ENCODE data around the gene CD209.

Gene CD209

DNA sequence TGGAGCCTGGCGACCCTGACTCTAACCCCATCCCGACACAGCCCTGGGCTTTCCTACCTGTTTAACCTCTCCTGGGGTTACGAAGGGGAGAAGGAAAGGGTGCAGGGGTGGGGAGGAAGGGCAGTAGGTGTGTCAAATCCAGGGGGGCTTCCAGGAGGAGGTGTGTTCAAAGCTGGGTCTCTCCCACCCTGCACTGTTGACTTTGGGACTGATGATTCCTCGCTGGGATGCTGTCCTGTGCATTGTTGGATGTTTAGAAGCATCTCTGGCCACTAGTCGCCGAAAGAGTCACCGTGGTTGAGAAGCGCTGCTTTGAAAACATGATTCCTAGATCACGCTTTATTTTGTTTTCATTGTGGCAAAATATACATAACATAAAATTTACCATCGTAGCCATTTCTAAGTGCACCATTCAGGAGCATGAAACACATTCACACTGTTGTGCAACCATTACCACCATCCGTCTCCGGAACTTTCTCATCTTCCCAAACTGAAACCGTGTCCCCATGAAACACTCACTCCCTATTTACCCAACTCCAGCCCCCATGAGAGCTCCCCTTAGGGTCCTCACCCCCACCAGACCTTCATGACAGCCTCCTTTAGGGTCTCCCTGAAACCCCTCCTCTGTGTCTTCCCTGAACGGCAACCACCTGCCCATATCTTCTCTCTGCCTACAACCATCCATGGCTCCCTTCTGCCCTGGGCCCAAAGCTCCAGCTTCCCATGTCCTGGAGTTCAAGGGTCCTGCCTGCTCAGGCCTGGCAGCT, 41.0 kb downstream of the CD209 start:
- no peak for DNase-seq (ENCODE audit: low read depth in 2 of 2)

GRCh38 chr19:7705387-7706187, 41.7 kb downstream of the CD209 start:
- peak; percentile 35 to 69 for DNase-seq (ENCODE audit: low read depth in 2 of 2)

DNA sequence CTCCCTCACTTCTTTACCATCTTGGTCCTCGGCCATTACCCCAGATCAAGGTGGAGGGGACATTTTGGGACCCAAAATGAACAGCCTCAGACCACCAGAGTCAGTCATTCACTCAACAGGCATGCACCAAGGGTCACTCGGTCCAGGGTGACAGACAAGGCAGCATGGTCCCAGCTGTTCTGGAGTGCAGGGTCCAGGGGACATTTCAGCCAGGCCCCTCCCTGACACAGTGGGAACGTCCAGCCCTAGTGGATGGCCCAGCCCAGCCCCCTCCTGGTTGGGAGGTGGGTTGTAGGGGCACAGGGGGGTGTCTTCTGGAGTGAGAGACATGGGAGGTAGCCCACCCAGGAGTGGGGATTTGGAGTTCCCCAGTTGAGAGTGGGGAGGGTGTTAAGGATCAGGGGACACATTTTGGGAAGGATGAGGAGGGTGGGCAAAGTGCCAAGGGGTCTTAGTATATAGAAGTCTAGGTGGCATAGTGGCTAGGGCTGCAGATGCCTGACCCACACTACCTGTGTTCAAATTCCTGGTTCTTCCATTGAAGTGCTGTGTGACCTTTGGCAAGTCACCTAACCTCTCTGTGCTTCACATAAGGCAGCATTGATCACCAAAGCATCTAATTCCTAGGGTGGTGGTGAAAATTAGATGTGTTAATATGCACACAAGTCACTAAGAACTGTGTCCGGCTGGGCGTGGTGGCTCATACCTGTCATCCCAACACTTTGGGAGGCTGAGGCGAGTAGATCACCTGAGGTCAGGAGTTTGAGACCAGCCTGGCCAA, 42.9 kb downstream of the CD209 start:
- no peak for DNase-seq (ENCODE audit: low read depth in 2 of 2)

GRCh38 chr19:7703332-7703731, 44.0 kb downstream of the CD209 start:
- no peak for DNase-seq (ENCODE audit: low read depth in 2 of 2)

DNA sequence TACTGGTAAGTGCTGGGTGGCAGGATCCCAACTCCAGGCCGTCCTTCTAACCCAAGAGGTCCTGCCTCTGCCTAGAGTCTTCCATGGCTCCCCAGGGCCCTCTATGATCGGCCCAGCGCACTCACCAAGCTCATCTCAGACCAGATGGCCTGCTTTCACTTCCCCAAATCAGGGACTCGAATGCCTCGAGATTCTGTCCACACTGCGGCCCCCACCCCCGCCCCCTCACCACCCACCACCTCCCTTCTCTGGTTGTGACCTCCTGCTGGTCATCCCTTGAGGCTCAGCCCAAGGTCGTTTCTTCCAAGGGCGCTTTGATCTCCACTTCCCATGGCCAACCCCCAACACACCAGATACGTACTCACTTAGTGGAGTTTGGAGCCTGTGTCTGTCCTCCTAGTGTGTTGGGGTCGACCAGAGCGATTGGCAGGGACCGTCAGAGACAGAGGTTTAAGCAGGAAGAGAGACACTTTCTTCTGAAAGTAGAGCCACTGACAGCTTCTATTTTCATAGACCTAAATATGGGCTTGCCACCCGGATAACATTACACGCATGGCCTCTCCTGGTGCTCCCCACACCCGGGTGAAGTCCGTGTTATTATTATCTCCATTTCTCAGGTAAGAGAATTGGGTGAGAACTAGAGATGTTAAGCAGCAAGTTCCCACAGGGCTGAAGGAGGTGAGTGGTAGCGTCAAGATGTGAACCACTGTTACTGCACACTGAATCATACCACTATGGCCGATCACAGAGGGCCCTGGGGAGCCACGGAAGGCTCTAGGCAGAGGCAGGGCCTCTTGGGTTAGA, 45.5 kb downstream of the CD209 start, which contains the start of gene FCER2:
Gene FCER2 (minus strand): TSS at position 478 of the 804 bp plus-strand sequence. CDS start 2,371 bp downstream, outside the sequence.
- no peak for DNase-seq (ENCODE audit: low read depth in 2 of 2)

DNA sequence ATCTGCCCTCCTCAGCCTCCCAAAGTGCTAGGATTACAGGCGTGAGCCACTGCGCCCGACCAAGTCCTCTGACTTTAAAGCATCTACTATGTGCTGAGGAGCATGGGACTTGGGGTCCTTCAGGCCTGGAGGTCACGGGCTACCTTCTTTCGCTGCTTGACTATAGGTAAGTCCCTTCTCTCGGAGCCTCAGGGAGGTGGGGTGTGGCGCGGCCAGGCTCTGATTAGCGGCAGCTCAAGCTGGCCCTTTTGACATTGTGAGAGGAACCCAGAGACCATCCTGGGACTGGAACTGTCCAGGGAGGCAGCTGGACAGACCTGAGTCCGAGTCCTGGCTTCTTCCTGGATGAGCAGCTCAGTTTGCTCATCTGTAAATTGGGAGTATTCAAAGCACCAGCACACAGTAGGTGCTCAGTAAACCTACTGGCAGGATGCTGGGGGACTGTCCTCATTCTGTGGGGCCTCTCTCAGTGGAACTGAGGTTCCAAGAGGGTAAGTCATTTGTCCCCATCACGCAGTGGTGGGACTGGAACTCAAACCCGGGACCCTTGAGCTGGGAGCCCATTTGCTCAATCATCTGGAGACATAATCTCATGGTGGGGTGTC, 46.2 kb downstream of the CD209 start:
- no peak for DNase-seq (ENCODE audit: low read depth in 2 of 2)

- no peak for DNase-seq (ENCODE audit: low read depth in 2 of 2)
Measured at GRCh38 chr19:7699417-7700401, 47.6 kb downstream of the CD209 start.

DNA sequence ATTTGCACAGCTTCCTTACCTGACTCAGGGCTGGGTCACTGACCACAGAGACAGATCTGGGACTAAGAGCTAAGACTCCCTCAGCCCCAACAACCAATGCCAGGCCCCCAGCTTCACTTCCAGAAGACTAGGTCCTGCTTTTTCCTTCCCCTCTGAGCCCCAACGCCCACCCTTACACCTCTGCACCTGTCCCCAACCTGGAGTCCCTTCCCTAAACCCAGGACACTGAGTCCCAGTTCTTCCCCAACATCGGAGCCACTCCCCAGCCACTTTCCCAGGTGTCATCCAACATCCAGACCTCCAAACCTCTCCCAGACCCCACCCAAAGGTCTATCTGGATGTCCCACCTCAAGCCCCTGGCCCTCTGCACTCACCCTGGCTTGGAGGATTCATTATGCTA, 48.3 kb downstream of the CD209 start:
- DNase-seq (ENCODE audit: low read depth in 2 of 2), result no peak

DNA sequence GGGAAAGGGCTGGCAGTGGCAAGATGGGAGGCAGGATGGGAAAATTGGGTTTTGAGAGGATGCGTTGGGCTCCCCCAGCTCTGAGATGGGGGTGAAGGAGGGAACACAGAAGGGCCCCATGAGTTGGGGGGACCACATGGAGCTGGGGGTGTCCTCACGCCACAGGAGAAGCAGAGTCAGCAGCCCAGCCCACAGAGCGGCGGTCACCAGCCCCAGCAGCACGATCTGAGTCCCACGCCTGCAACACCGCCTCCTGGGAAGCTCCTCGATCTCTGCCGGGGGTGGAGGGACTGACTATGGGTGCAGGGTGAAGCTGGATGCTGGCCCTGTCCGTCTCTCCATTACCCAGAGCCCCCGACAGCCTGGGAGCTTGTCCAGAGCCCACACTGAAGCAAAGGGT, 48.8 kb downstream of the CD209 start:
- no peak for DNase-seq (ENCODE audit: low read depth in 2 of 2)

GRCh38 chr19:7697721-7698287, 49.5 kb downstream of the CD209 start:
- no peak for DNase-seq (ENCODE audit: low read depth in 2 of 2)

GRCh38 chr19:7694499-7694898, 52.8 kb downstream of the CD209 start:
- no peak for DNase-seq (ENCODE audit: low read depth in 2 of 2)

- no peak for DNase-seq (ENCODE audit: low read depth in 2 of 2)
Measured at GRCh38 chr19:7692417-7693088, 54.8 kb downstream of the CD209 start.

- DNase-seq (ENCODE audit: low read depth in 2 of 2), result no peak
Measured at GRCh38 chr19:7691497-7691896, 55.8 kb downstream of the CD209 start.

GRCh38 chr19:7690779-7691258, 56.5 kb downstream of the CD209 start:
- DNase-seq (ENCODE audit: low read depth in 2 of 2), result no peak

Data from activated CD8-positive, alpha-beta memory T cell treated with anti-CD3 and anti-CD28 coated beads for 4 hours (primary cell).